Effector memory CD4-positive, alpha-beta T cell (primary cell): ENCODE measurements around the gene LRCH1.

Experiments
- DNase-seq, 3 donors: peaks; one replicate each; pipeline ENCODE4 v3.0.0-alpha.2; 2020
- H3K27ac ChIP-seq: 2 replicates; pipeline ENCODE4 v1.7.0; 2013; ENCODE audit warnings: mild to moderate bottlenecking, low read length, moderate library complexity; ENCODE audit not compliant: insufficient read depth, poor library complexity, severe bottlenecking
- H3K27me3 ChIP-seq: replicated peaks from 2 replicates; pipeline ENCODE4 v1.7.0; 2013; ENCODE audit warnings: mild to moderate bottlenecking, low read length; ENCODE audit not compliant: insufficient read depth, control insufficient read depth, poor library complexity, severe bottlenecking
- H3K36me3 ChIP-seq: 2 replicates; pipeline ENCODE4 v1.7.0; 2013; ENCODE audit warnings: mild to moderate bottlenecking, low read length, moderate library complexity; ENCODE audit not compliant: control insufficient read depth, insufficient read depth
- H3K4me1 ChIP-seq: 2 replicates; pipeline ENCODE4 v1.7.0; 2013; ENCODE audit warnings: low read length, mild to moderate bottlenecking; ENCODE audit not compliant: control insufficient read depth, insufficient read depth, poor library complexity, severe bottlenecking
- H3K4me3 ChIP-seq: 2 replicates; pipeline ENCODE4 v1.7.0; 2013; ENCODE audit warnings: low read length, low read depth, mild to moderate bottlenecking; ENCODE audit not compliant: insufficient read depth, poor library complexity, severe bottlenecking
- H3K9me3 ChIP-seq: 2 replicates; pipeline ENCODE4 v1.7.0; 2013; ENCODE audit warnings: mild to moderate bottlenecking, low read length, moderate library complexity; ENCODE audit not compliant: control insufficient read depth

LRCH1 gene

GRCh38 chr13:46716821-46717220, 163.9 kb downstream of the LRCH1 start:
- no peak for DNase-seq

GRCh38 chr13:46717275-46717674, 164.3 kb downstream of the LRCH1 start:
- Histone ChIP-seq H3K36me3 (peaks cover 3% of the 10 kb centered on the region), H3K4me3 (no peak overlapping the region), H3K27me3 (no peaks in the 10 kb centered on the region), H3K27ac (no peak overlapping the region), H3K4me1 (no peaks in the 10 kb centered on the region), H3K9me3 (no peaks in the 10 kb centered on the region)
- no peak for DNase-seq

More at GRCh38 chr13:46716821-46717220, 163.9 kb downstream of the LRCH1 start:
- H3K9me3 ChIP-seq: no peaks in the 10 kb centered on the region
- no peak overlapping the region for H3K27ac ChIP-seq
- H3K36me3 ChIP-seq: peaks cover 6% of the 10 kb centered on the region
- H3K4me1 ChIP-seq: no peaks in the 10 kb centered on the region
- no peaks in the 10 kb centered on the region for H3K27me3 ChIP-seq
- no peak overlapping the region for H3K4me3 ChIP-seq

- DNase-seq: no peak
- H3K9me3 ChIP-seq: no peaks in the 10 kb centered on the region
- H3K4me1 ChIP-seq: no peaks in the 10 kb centered on the region
- H3K36me3 ChIP-seq: no peaks in the 10 kb centered on the region
- H3K4me3 ChIP-seq: no peak overlapping the region
- H3K27me3 ChIP-seq: no peaks in the 10 kb centered on the region
- no peak overlapping the region for H3K27ac ChIP-seq
Measured at GRCh38 chr13:46717856-46718255, 164.9 kb downstream of the LRCH1 start.

- no peak for DNase-seq
- Histone ChIP-seq H3K4me1 (no peaks in the 10 kb centered on the region), H3K4me3 (no peak overlapping the region), H3K27me3 (no peaks in the 10 kb centered on the region), H3K9me3 (no peaks in the 10 kb centered on the region), H3K36me3 (peaks cover 12% of the 10 kb centered on the region), H3K27ac (no peak overlapping the region)
Measured at GRCh38 chr13:46720189-46720588, 167.2 kb downstream of the LRCH1 start.

GRCh38 chr13:46721054-46721453, 168.1 kb downstream of the LRCH1 start:
- no peak overlapping the region for H3K27ac ChIP-seq
- H3K27me3 ChIP-seq: no peaks in the 10 kb centered on the region
- no peaks in the 10 kb centered on the region for H3K9me3 ChIP-seq
- no peaks in the 10 kb centered on the region for H3K4me1 ChIP-seq
- no peak overlapping the region for H3K4me3 ChIP-seq
- H3K36me3 ChIP-seq: peaks cover 14% of the 10 kb centered on the region
- DNase-seq: peak in 1 of 3 donors; percentile 9

- Histone ChIP-seq H3K4me1 (no peaks in the 10 kb centered on the region), H3K4me3 (no peak overlapping the region), H3K36me3 (peaks cover 25% of the 10 kb centered on the region), H3K27ac (no peak overlapping the region), H3K27me3 (no peaks in the 10 kb centered on the region), H3K9me3 (no peaks in the 10 kb centered on the region)
- no peak for DNase-seq
Measured at GRCh38 chr13:46726347-46726746, 173.4 kb downstream of the LRCH1 start.

GRCh38 chr13:46728777-46729176, 175.8 kb downstream of the LRCH1 start:
- DNase-seq: no peak
- Histone ChIP-seq H3K36me3 (peaks cover 37% of the 10 kb centered on the region), H3K27ac (no peak overlapping the region), H3K4me3 (no peak overlapping the region), H3K4me1 (no peaks in the 10 kb centered on the region), H3K9me3 (no peaks in the 10 kb centered on the region), H3K27me3 (no peaks in the 10 kb centered on the region)

- no peak for DNase-seq
- Histone ChIP-seq H3K27ac (no peak overlapping the region), H3K27me3 (no peaks in the 10 kb centered on the region), H3K9me3 (no peaks in the 10 kb centered on the region), H3K36me3 (peaks cover 22% of the 10 kb centered on the region), H3K4me1 (no peaks in the 10 kb centered on the region), H3K4me3 (no peak overlapping the region)
Measured at GRCh38 chr13:46731535-46731934, 178.6 kb downstream of the LRCH1 start.

GRCh38 chr13:46735425-46735824, 182.5 kb downstream of the LRCH1 start:
- Histone ChIP-seq H3K36me3 (peaks cover 15% of the 10 kb centered on the region), H3K9me3 (no peaks in the 10 kb centered on the region)
- DNase-seq: no peak

GRCh38 chr13:46736541-46737310, 183.8 kb downstream of the LRCH1 start:
- Histone ChIP-seq H3K27me3 (no peaks in the 10 kb centered on the region), H3K4me1 (no peaks in the 10 kb centered on the region), H3K27ac (no peak overlapping the region), H3K9me3 (no peaks in the 10 kb centered on the region), H3K4me3 (no peak overlapping the region), H3K36me3 (peaks cover 12% of the 10 kb centered on the region)
- no peak for DNase-seq

More at GRCh38 chr13:46735425-46735824, 182.5 kb downstream of the LRCH1 start:
- Histone ChIP-seq H3K4me1 (no peaks in the 10 kb centered on the region), H3K27ac (no peak overlapping the region), H3K27me3 (no peaks in the 10 kb centered on the region), H3K4me3 (no peak overlapping the region)
